ENCODE measurements around the gene SHISA5.

SHISA5 gene

DNA sequence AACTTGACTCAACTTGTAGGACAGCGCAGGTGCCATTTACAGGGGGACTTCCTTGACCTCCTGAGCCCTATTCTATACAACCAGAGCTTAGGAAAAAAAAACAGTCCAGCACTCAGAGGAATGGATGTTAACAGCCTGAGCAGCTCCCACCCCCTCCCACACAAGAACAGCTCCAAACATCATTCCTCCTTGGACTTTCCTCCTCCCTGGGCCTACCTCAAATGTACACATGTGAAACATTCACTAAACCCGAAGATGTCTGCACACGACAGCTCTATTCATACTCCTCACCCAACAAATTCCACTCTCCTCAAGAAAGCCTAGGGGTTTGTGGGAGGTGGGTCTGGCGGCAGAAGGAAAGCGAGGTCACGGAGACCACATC, 57.9 kb downstream of the SHISA5 start:
- TF ChIP-seq, protein P1, sequence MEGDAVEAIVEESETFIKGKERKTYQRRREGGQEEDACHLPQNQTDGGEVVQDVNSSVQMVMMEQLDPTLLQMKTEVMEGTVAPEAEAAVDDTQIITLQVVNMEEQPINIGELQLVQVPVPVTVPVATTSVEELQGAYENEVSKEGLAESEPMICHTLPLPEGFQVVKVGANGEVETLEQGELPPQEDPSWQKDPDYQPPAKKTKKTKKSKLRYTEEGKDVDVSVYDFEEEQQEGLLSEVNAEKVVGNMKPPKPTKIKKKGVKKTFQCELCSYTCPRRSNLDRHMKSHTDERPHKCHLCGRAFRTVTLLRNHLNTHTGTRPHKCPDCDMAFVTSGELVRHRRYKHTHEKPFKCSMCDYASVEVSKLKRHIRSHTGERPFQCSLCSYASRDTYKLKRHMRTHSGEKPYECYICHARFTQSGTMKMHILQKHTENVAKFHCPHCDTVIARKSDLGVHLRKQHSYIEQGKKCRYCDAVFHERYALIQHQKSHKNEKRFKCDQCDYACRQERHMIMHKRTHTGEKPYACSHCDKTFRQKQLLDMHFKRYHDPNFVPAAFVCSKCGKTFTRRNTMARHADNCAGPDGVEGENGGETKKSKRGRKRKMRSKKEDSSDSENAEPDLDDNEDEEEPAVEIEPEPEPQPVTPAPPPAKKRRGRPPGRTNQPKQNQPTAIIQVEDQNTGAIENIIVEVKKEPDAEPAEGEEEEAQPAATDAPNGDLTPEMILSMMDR (conservative IDR thresholded peaks at IDR 0.05; ENCODE audit: control insufficient read depth, insufficient read depth, low read depth, low read length) = no peak
- H3K4me3 ChIP-seq (ENCODE audit: control insufficient read depth, low read depth, low read length) = peak overlapping the region; percentile 87

DNA sequence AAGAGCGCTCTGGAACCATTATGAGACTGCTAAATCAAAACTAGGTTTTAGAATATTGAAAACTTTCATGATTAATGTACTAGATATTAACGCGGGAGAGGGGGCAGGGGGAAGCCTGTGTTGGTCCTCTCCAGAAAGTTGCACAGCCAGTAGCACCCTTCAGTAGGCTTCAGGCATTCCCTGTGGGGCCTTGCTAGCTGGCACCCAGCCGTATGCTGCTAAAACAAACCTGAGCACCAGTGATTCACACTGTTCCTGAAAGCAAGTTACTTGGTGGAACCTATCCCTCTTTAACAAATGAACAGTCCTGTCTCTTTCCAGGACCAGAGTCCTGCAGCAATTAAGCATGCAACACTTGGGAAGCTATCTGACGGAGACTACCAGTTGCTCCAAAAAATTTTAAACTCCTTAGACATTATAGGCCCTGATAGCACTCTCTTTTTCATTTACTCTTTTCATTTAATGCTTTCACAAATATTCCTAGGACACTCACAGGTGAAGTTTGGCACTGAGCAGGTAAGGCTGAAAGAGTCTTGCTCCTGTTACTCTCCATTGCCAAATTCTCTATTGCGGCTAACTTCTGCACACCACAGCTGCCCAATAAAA, 58.6 kb downstream of the SHISA5 start:
- peak overlapping the region; percentile 87 for H3K4me3 ChIP-seq (ENCODE audit: control insufficient read depth, low read depth, low read length)
- DNase-seq (ENCODE audit: low read depth) = no peak
- TF ChIP-seq, protein P1 (conservative IDR thresholded peaks at IDR 0.05; ENCODE audit: control insufficient read depth, insufficient read depth, low read depth, low read length) = no peak

More for the DNA sequence above, 57.9 kb downstream of the SHISA5 start:
- DNase-seq (ENCODE audit: low read depth) = no peak

DNA sequence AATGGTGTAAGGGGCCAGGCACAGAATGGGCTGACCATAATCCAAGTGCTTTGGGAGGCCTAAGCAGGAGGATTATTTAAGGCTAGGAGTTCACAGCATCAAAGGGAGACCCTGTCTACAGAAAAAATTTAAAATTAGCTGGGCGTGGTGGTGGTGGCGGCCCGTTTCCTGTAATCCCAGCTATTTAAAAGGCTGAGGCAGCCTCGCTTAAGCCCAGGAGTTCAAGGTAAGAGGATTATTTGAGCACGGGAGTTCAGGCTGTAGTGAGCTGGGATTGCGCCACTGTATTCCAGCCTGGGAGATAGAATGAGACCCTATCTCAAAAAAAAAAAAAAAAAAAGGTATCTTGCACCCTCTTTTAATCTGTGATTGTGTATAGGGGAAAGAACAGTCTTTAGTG, 62.0 kb downstream of the SHISA5 start:
- peak overlapping the region; percentile 96 for H3K4me3 ChIP-seq (ENCODE audit: control insufficient read depth, low read depth, low read length)
- DNase-seq (ENCODE audit: low read depth) = no peak
- TF ChIP-seq, protein P1 (conservative IDR thresholded peaks at IDR 0.05; ENCODE audit: control insufficient read depth, insufficient read depth, low read depth, low read length) = no peak

DNA sequence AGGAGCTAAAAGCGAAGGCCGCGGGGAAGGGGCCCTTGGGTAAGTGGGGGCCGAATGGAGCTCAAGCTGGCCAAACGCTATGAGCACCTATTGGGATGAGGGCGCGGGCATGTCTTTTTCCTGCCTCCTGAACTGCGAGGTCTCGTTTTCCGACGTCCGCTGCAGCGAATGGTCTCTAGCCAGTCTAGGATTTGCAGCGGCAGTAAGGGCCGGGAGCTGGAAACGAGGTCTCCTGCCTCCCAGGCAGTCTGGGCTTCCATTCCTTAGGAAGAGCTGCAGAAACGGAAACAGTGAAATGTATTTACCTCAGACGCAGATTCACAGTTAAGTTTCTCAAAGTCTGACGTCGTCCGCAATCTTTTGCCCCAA, 63.4 kb downstream of the SHISA5 start:
- TF ChIP-seq, protein P1 (conservative IDR thresholded peaks at IDR 0.05; ENCODE audit: control insufficient read depth, insufficient read depth, low read depth, low read length) = no peak
- no peak for DNase-seq (ENCODE audit: low read depth)
- H3K4me3 ChIP-seq (ENCODE audit: control insufficient read depth, low read depth, low read length) = peak overlapping the region; percentile 96

DNA sequence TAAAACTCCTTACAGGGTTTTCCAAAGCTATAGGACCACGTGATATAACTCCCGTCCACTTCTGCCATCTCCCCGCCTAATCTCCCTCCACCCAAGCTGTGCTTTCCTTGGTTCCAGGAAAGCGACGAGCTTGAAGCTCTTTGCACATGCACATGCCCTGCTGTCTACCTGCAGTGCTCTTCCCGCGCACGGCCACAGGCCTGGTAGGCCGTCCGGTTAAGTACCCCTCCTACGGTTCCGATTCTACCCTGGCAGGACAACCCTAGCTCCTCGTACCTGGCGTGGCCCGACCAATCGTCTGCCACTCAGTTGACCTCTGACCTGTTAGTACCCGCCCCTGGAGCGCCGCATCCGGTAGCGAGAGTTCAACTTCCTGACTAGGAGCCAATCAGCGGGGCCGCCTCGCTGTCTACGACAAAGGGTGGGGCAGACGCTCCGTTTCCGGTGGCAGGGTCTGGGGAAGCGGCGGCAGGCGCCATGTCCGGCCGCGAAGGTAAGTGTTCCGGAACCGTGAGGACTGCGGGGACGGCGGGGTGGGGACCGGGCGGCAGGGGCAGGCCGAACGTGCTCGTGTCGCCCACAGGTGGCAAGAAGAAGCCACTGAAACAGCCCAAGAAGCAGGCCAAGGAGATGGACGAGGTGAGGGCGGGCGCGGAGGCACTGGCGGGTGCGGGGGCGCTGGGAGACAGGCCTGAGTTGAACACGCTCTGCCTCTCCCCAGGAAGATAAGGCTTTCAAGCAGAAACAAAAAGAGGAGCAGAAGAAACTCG, 64.0 kb downstream of the SHISA5 start, which contains the start of the genes CCDC51 and TMA7:
Gene CCDC51, minus strand, starts transcription at position 300 of the 770 bp plus-strand sequence. CDS start 4,991 bp downstream, outside the sequence.
Gene TMA7, plus strand, starts transcription at position 438 of the 770 bp plus-strand sequence. Its CDS starts 40 bp downstream, at position 478.
- DNase-seq (ENCODE audit: low read depth) = peak; percentile 91
- TF ChIP-seq, protein P1 (conservative IDR thresholded peaks at IDR 0.05; ENCODE audit: control insufficient read depth, insufficient read depth, low read depth, low read length) = no peak
- H3K4me3 ChIP-seq (ENCODE audit: control insufficient read depth, low read depth, low read length) = peak within 1 kb of the TSS; percentile 96

DNA sequence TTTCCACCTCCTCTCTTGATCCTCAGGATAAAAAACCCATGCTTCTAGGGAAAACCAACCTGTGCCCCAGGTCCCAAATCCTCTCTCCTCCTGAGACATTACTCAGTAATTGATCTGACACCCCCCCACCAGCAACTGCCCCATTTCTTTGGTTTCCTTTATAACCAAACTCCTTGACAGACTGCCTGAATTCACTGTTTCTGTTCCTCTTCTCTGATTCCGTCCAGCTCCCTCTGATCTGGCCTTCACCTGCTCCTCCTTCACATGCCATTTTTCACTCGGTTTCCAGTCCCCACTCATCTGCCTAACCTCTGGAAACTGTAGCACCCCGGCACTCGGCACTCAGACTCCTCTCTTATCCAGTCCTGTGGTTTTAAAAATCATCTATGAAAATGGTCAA, 66.2 kb downstream of the SHISA5 start:
- TF ChIP-seq, protein P1 (conservative IDR thresholded peaks at IDR 0.05; ENCODE audit: control insufficient read depth, insufficient read depth, low read depth, low read length) = no peak
- DNase-seq (ENCODE audit: low read depth) = no peak
- no peak overlapping the region for H3K4me3 ChIP-seq (ENCODE audit: control insufficient read depth, low read depth, low read length)

Measured in fibroblast of mammary gland (primary cell).